C4-2B (cell line): Measurements from ENCODE around the gene FUOM.

Experiments
- ZFX ChIP-seq: fragments of 450-650 bp; IDR thresholded peaks from 2 replicates; pipeline ENCODE4 v1.6.1; 2017
- TF ChIP-seq, protein P1 (sequence below): fragments of 450-650 bp; conservative IDR thresholded peaks from 2 replicates; pipeline ENCODE4 v1.5.1; 2017; ENCODE audit warnings: mild to moderate bottlenecking

DNA sequence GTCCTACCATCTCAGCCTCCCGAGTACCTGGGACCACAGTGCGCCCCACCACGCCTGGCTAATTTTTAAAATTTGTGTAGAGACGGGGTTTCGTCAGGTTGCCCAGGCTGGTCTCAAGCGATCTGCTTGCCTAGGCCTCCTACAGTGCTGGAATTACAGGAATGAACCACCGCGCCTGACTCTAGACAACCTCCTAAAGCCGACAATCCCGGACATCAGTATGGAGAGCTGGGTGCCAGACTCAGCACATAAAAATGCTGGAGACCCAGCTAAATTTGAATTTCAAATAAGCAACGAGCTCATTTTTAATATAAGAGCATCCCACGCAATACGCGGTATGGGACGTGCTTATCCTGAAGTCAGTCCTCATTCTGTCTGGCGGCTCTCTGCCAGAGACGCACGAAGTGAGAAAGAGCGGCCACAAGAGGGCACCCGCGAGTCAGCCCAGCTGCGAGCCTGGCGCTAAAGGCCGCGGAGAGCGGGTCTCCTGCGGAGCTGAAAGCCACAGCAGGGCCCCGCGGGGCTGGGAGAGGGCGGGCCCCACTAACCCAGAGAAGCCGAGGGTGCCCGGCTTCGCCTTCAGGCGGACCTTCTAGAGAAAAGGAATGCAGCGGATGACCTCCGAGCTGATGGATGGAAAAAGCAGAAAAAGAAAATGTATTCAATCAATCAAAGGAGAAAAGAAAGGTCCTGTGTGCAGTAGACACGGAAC, 28.2 kb downstream of the FUOM start:
- TF ChIP-seq, protein P1, sequence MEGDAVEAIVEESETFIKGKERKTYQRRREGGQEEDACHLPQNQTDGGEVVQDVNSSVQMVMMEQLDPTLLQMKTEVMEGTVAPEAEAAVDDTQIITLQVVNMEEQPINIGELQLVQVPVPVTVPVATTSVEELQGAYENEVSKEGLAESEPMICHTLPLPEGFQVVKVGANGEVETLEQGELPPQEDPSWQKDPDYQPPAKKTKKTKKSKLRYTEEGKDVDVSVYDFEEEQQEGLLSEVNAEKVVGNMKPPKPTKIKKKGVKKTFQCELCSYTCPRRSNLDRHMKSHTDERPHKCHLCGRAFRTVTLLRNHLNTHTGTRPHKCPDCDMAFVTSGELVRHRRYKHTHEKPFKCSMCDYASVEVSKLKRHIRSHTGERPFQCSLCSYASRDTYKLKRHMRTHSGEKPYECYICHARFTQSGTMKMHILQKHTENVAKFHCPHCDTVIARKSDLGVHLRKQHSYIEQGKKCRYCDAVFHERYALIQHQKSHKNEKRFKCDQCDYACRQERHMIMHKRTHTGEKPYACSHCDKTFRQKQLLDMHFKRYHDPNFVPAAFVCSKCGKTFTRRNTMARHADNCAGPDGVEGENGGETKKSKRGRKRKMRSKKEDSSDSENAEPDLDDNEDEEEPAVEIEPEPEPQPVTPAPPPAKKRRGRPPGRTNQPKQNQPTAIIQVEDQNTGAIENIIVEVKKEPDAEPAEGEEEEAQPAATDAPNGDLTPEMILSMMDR, result peak; percentile 99
- TF ChIP-seq ZFX, result no peak
